ENCODE results near the gene EEF2.
"Not testable (repeated sequence)": the region's sequence is repeated elsewhere in the genome, so short reads cannot be mapped to it uniquely, and the experiment has no call there.

The EEF2 gene

GRCh38 chr19:3970808-3971598, 14.3 kb downstream of the EEF2 start, which contains the start of gene DAPK3:
Gene DAPK3, minus strand, starts transcription at chr19:3971099. Its CDS starts 1,364 bp downstream, at chr19:3969735.
- in situ Hi-C loops (cut with MboI; ENCODE audit: low sequenced_read_pairs): no loop called here

GRCh38 chr19:3970313-3970807, 14.9 kb downstream of the EEF2 start:
- in situ Hi-C loops (cut with MboI; ENCODE audit: low sequenced_read_pairs): no loop called here

GRCh38 chr19:3969435-3970312, 15.6 kb downstream of the EEF2 start:
- in situ Hi-C loops (cut with MboI; ENCODE audit: low sequenced_read_pairs): no loop called here

GRCh38 chr19:3968556-3969434, 16.5 kb downstream of the EEF2 start:
- in situ Hi-C loops (cut with MboI; ENCODE audit: low sequenced_read_pairs): no loop called here

- in situ Hi-C loops (cut with MboI; ENCODE audit: low sequenced_read_pairs): not testable (repeated sequence)
Measured at GRCh38 chr19:3967983-3968382, 17.3 kb downstream of the EEF2 start.

- in situ Hi-C loops (cut with MboI; ENCODE audit: low sequenced_read_pairs): no loop called here
Measured at GRCh38 chr19:3966051-3967017, 18.9 kb downstream of the EEF2 start.

GRCh38 chr19:3964256-3965194, 20.7 kb downstream of the EEF2 start:
- in situ Hi-C loops (cut with MboI; ENCODE audit: low sequenced_read_pairs): no loop called here

GRCh38 chr19:3963458-3964255, 21.6 kb downstream of the EEF2 start:
- in situ Hi-C loops (cut with MboI; ENCODE audit: low sequenced_read_pairs): no loop called here

- in situ Hi-C loops (cut with MboI; ENCODE audit: low sequenced_read_pairs): no loop called here
Measured at GRCh38 chr19:3961007-3961406, 24.3 kb downstream of the EEF2 start.

GRCh38 chr19:3959766-3960131, 25.5 kb downstream of the EEF2 start:
- in situ Hi-C loops (cut with MboI; ENCODE audit: low sequenced_read_pairs): no loop called here

GRCh38 chr19:3958836-3959765, 26.2 kb downstream of the EEF2 start:
- in situ Hi-C loops (cut with MboI; ENCODE audit: low sequenced_read_pairs): no loop called here

- in situ Hi-C loops (cut with MboI; ENCODE audit: low sequenced_read_pairs): no loop called here
Measured at GRCh38 chr19:3955688-3956087, 29.6 kb downstream of the EEF2 start.

- in situ Hi-C loops (cut with MboI; ENCODE audit: low sequenced_read_pairs): not testable (repeated sequence)
Measured at GRCh38 chr19:3955276-3955675, 30.0 kb downstream of the EEF2 start.

GRCh38 chr19:3954107-3954506, 31.2 kb downstream of the EEF2 start:
- in situ Hi-C loops (cut with MboI; ENCODE audit: low sequenced_read_pairs): no loop called here

- in situ Hi-C loops (cut with MboI; ENCODE audit: low sequenced_read_pairs): not testable (repeated sequence)
Measured at GRCh38 chr19:3952755-3953276, 32.4 kb downstream of the EEF2 start.
